ENCODE measurements around the gene PCDHGA6.
"Not testable (repeated sequence)": the region's sequence is repeated elsewhere in the genome, so short reads cannot be mapped to it uniquely, and the experiment has no call there.

The PCDHGA6 gene

GRCh38 chr5:141342773-141343172 lies 30.9 kb upstream of the PCDHGA6 start:
- no peak for TF ChIP-seq CTCF (IDR thresholded peaks at IDR 0.05; ENCODE audit: low read depth, low read length)

GRCh38 chr5:141343242-141343952 lies 30.3 kb upstream of the PCDHGA6 start, which contains the start of gene PCDHGA3:
Gene PCDHGA3, plus strand, starts transcription at chr5:141343829. Its CDS starts 205 bp downstream, at chr5:141344034.
- TF ChIP-seq CTCF (IDR thresholded peaks at IDR 0.05; ENCODE audit: low read depth, low read length): peak; percentile 26
- 0 out of 2 replicates have a peak within 1 kb of the TSS, but pooled peaks have one; percentile 1 for H3K4me3 ChIP-seq (ENCODE audit: low read depth, low read length)

More at GRCh38 chr5:141342773-141343172, 30.9 kb upstream of the PCDHGA6 start:
- H3K4me3 ChIP-seq (ENCODE audit: low read depth, low read length): 0 out of 2 replicates have a peak overlapping the region, but pooled peaks have one; percentile 1

- no peak for TF ChIP-seq CTCF (IDR thresholded peaks at IDR 0.05; ENCODE audit: low read depth, low read length)
- 0 out of 2 replicates have a peak overlapping the region, but pooled peaks have one; percentile 0 for H3K4me3 ChIP-seq (ENCODE audit: low read depth, low read length)
Measured at GRCh38 chr5:141343953-141344463, 29.7 kb upstream of the PCDHGA6 start.

- no peak for TF ChIP-seq CTCF (IDR thresholded peaks at IDR 0.05; ENCODE audit: low read depth, low read length)
- H3K4me3 ChIP-seq (ENCODE audit: low read depth, low read length): no peak overlapping the region
Measured at GRCh38 chr5:141345327-141345726, 28.4 kb upstream of the PCDHGA6 start.

- not testable (repeated sequence) for H3K4me3 ChIP-seq (ENCODE audit: low read depth, low read length)
Measured at GRCh38 chr5:141346017-141346416, 27.7 kb upstream of the PCDHGA6 start.

- H3K4me3 ChIP-seq (ENCODE audit: low read depth, low read length): peak within 1 kb of the TSS; percentile 72
Measured at GRCh38 chr5:141349917-141350619, 23.6 kb upstream of the PCDHGA6 start, which contains the start of gene PCDHGB1. Gene PCDHGB1, plus strand, starts transcription at chr5:141350099. Its CDS starts 162 bp downstream, at chr5:141350261.

GRCh38 chr5:141351591-141351990 lies 22.1 kb upstream of the PCDHGA6 start:
- H3K4me3 ChIP-seq (ENCODE audit: low read depth, low read length): no peak overlapping the region
- TF ChIP-seq CTCF (IDR thresholded peaks at IDR 0.05; ENCODE audit: low read depth, low read length): no peak

More at GRCh38 chr5:141349917-141350619, 23.6 kb upstream of the PCDHGA6 start, which contains the start of gene PCDHGB1:
- TF ChIP-seq CTCF (IDR thresholded peaks at IDR 0.05; ENCODE audit: low read depth, low read length): peak; percentile 94
